Measurements from ENCODE around the gene AFAP1.

AFAP1 gene

GRCh38 chr4:7756561-7757355 lies 182.9 kb downstream of the AFAP1 start:
- DNase-seq (ENCODE audit: low read depth in 3 of 3): no peak

GRCh38 chr4:7756071-7756470 lies 183.6 kb downstream of the AFAP1 start:
- DNase-seq (ENCODE audit: low read depth in 3 of 3): no peak

- no peak for DNase-seq (ENCODE audit: low read depth in 3 of 3)
Observed at GRCh38 chr4:7755561-7755960, 184.1 kb downstream of the AFAP1 start.

- DNase-seq (ENCODE audit: low read depth in 3 of 3): no peak
Observed at GRCh38 chr4:7754565-7755262, 184.9 kb downstream of the AFAP1 start.

GRCh38 chr4:7753931-7754465 lies 185.7 kb downstream of the AFAP1 start:
- DNase-seq (ENCODE audit: low read depth in 3 of 3): no peak

- DNase-seq (ENCODE audit: low read depth in 3 of 3): no peak
Observed at GRCh38 chr4:7753271-7753670, 186.4 kb downstream of the AFAP1 start.

- no peak for DNase-seq (ENCODE audit: low read depth in 3 of 3)
Observed at GRCh38 chr4:7752649-7753048, 187.0 kb downstream of the AFAP1 start.

- DNase-seq (ENCODE audit: low read depth in 3 of 3): no peak
Observed at GRCh38 chr4:7750972-7751371, 188.7 kb downstream of the AFAP1 start.

- no peak for DNase-seq (ENCODE audit: low read depth in 3 of 3)
Observed at GRCh38 chr4:7750523-7750922, 189.1 kb downstream of the AFAP1 start.

- DNase-seq (ENCODE audit: low read depth in 3 of 3): no peak
Observed at GRCh38 chr4:7747566-7747965, 192.1 kb downstream of the AFAP1 start.

GRCh38 chr4:7747062-7747385 lies 192.6 kb downstream of the AFAP1 start:
- no peak for DNase-seq (ENCODE audit: low read depth in 3 of 3)

GRCh38 chr4:7746351-7747061 lies 193.2 kb downstream of the AFAP1 start:
- DNase-seq (ENCODE audit: low read depth in 3 of 3): no peak

- DNase-seq (ENCODE audit: low read depth in 3 of 3): no peak
Observed at GRCh38 chr4:7745301-7745885, 194.3 kb downstream of the AFAP1 start.

- no peak for DNase-seq (ENCODE audit: low read depth in 3 of 3)
Observed at GRCh38 chr4:7744142-7744804, 195.4 kb downstream of the AFAP1 start.

GRCh38 chr4:7742807-7743280 lies 196.8 kb downstream of the AFAP1 start:
- no peak for DNase-seq (ENCODE audit: low read depth in 3 of 3)

- DNase-seq (ENCODE audit: low read depth in 3 of 3): no peak
Observed at GRCh38 chr4:7741946-7742806, 197.5 kb downstream of the AFAP1 start.

GRCh38 chr4:7740866-7741525 lies 198.7 kb downstream of the AFAP1 start:
- DNase-seq (ENCODE audit: low read depth in 3 of 3): no peak

- DNase-seq (ENCODE audit: low read depth in 3 of 3): no peak
Observed at GRCh38 chr4:7739918-7740865, 199.5 kb downstream of the AFAP1 start.

Data from stimulated activated CD4-positive, alpha-beta T cell treated with anti-CD3 and anti-CD28 coated beads, TNF-alpha, amount 100 ng/mL, for 48 hours (primary cell).